HCT116 (cell line): ENCODE results near the gene OR2AG2. TPM values are rescaled to one million over a fixed set of nuclear protein-coding genes. Genes with fewer than 3 reads are reported as not detected.

Source experiments
- ATAC-seq: fragments of 200-7000 bp; cut with Tn5 transposase; 2 replicates; pipeline ENCODE4 v1.9.1; 2020; ENCODE audit warnings: mild to moderate bottlenecking, moderate library complexity
- BruUV-seq: library from RNA; stranded (reverse); fragments of 400-500 nt; replicated peaks from 2 replicates; lab custom pipeline; 2021; lab: Mats Ljungman, UMichigan
- CTCF ChIA-PET: fragments of 300-600 bp; sonication (Branson Sonifier 250); formaldehyde crosslinking; loops from one replicate; lab custom pipeline; 2021; ENCODE audit warnings: antibody characterized with exemption; lab: Charles Lee
- POLR2A ChIA-PET: fragments of 300-600, 350-600 bp; sonication (Branson Sonifier 250); formaldehyde crosslinking; loops from one replicate; lab custom pipeline; 2021; ENCODE audit warnings: antibody characterized with exemption; lab: Charles Lee
- RAD21 ChIA-PET, 2 experiments: fragments of 300-600 bp; sonication (Branson Sonifier 250); formaldehyde crosslinking; loops; one replicate each; lab custom pipeline; 2023; ENCODE audit warnings: low total read pairs in 2 of 2; ENCODE audit not compliant: uncharacterized antibody in 2 of 2, unreplicated experiment in 2 of 2, low non-redundant PET in 1 of 2; lab: Charles Lee
- DNase-seq: peaks from one replicate; pipeline ENCODE4 v3.0.0-alpha.2; 2010; ENCODE audit warnings: low read depth, low spot score
- H2AFZ ChIP-seq: fragments of 200-600 bp; shearing (Covaris generic), sonication (generic); 2 replicates; pipeline ENCODE4 v1.6.1; 2017; ENCODE audit warnings: low read depth, mixed run types, mixed read lengths, antibody characterized with exemption, low read length; ENCODE audit not compliant: poor library complexity, severe bottlenecking
- H3K27ac ChIP-seq: 2 replicates; pipeline ENCODE4 v1.5.1; 2012; ENCODE audit warnings: low read depth, low read length
- H3K27me3 ChIP-seq: fragments of 200-600 bp; sonication (generic); 2 replicates; pipeline ENCODE4 v1.6.1; 2016; ENCODE audit warnings: mixed run types, low read length, mixed read lengths; ENCODE audit not compliant: insufficient read depth
- H3K36me3 ChIP-seq, 2 experiments: fragments of 200-500 bp in 1 of 2; fragments of 200-600 bp in 1 of 2; sonication (Bioruptor generic) in 1 of 2; sonication (generic) in 1 of 2; 2 replicates each; pipeline versions ENCODE4 v1.5.1 to v1.6.1; 2014 to 2016; ENCODE audit warnings: low read length in 2 of 2, inconsistent platforms in 1 of 2, mixed read lengths in 1 of 2, mixed run types in 1 of 2; ENCODE audit not compliant: insufficient read depth in 2 of 2, control insufficient read depth in 1 of 2
- H3K4me1 ChIP-seq, 2 experiments: fragments of 200-600 bp in 1 of 2; sonication (generic) in 1 of 2; 2 replicates each; pipeline versions ENCODE4 v1.5.1 to v1.6.1; 2012 to 2017; ENCODE audit warnings: low read length in 2 of 2, inconsistent platforms in 1 of 2, mild to moderate bottlenecking in 1 of 2, mixed read lengths in 1 of 2, mixed run types in 1 of 2, moderate library complexity in 1 of 2; ENCODE audit not compliant: insufficient read depth in 2 of 2, control insufficient read depth in 1 of 2
- H3K4me2 ChIP-seq: fragments of 200-600 bp; sonication (generic); 2 replicates; pipeline ENCODE4 v1.6.1; 2017; ENCODE audit warnings: mixed run types, low read length, mixed read lengths
- H3K4me3 ChIP-seq, 2 experiments: fragments of 200-600 bp in 1 of 2; sonication (generic) in 1 of 2; replicated peaks in 1 of 2; 2 replicates each; pipeline ENCODE4 v1.5.1; 2011 to 2016; ENCODE audit warnings: low read length in 2 of 2, control low read depth in 1 of 2, low read depth in 1 of 2, mild to moderate bottlenecking in 1 of 2, mixed read lengths in 1 of 2, mixed run types in 1 of 2
- H3K79me2 ChIP-seq: fragments of 200-600 bp; sonication (generic); 2 replicates; pipeline ENCODE4 v1.6.1; 2017; ENCODE audit warnings: mild to moderate bottlenecking, mixed run types, low read length, moderate library complexity, mixed read lengths; ENCODE audit not compliant: insufficient read depth
- H3K9ac ChIP-seq: fragments of 200-600 bp; sonication (generic); 2 replicates; pipeline ENCODE4 v1.6.1; 2016; ENCODE audit warnings: low read length, mixed read lengths
- H3K9me2 ChIP-seq: fragments of 200-600 bp; sonication (generic), shearing (Covaris generic); 2 replicates; pipeline ENCODE4 v1.6.1; 2017; ENCODE audit warnings: mixed run types, mild to moderate bottlenecking, moderate library complexity; ENCODE audit not compliant: insufficient read depth
- H3K9me3 ChIP-seq, 2 experiments: fragments of 200-500 bp in 1 of 2; fragments of 200-600 bp in 1 of 2; sonication (Bioruptor generic) in 1 of 2; sonication (generic) in 1 of 2; 2 replicates each; pipeline ENCODE4 v1.6.1; 2014 to 2017; ENCODE audit warnings: low read length in 2 of 2, mixed read lengths in 2 of 2, inconsistent platforms in 1 of 2, low read depth in 1 of 2, mild to moderate bottlenecking in 1 of 2, mixed run types in 1 of 2, moderate library complexity in 1 of 2; ENCODE audit not compliant: control insufficient read depth in 1 of 2, insufficient read depth in 1 of 2
- H4K20me1 ChIP-seq: fragments of 200-600 bp; sonication (generic), shearing (Covaris generic); 2 replicates; pipeline ENCODE4 v1.6.1; 2017; ENCODE audit warnings: mixed run types, mild to moderate bottlenecking, moderate library complexity; ENCODE audit not compliant: insufficient read depth
- ATF3 ChIP-seq: IDR thresholded peaks from 2 replicates; pipeline ENCODE4 v1.6.1; 2012
- CBX3 ChIP-seq: IDR thresholded peaks from 2 replicates; pipeline ENCODE4 v1.6.1; 2012; ENCODE audit warnings: low read depth
- CTCF ChIP-seq, 3 experiments: fragments of 200-600 bp in 1 of 3; sonication (generic) in 1 of 3; IDR thresholded peaks in 2 of 3; conservative IDR thresholded peaks in 1 of 3; 2 replicates each; pipeline ENCODE4 v1.5.1; 2012 to 2017; ENCODE audit warnings: low read depth in 2 of 3, low read length in 2 of 3, antibody characterized with exemption in 1 of 3, borderline replicate concordance in 1 of 3, control low read depth in 1 of 3, mild to moderate bottlenecking in 1 of 3, mixed read lengths in 1 of 3, mixed run types in 1 of 3, moderate library complexity in 1 of 3; ENCODE audit not compliant: insufficient read depth in 1 of 3
- EGR1 ChIP-seq: IDR thresholded peaks from 2 replicates; pipeline ENCODE4 v1.6.1; 2012; ENCODE audit warnings: low read depth
- EZH2 ChIP-seq: fragments of 200-600 bp; sonication (generic); IDR thresholded peaks from 2 replicates; pipeline ENCODE4 v1.6.1; 2017; ENCODE audit warnings: antibody characterized with exemption, mixed run types
- FOSL1 ChIP-seq: IDR thresholded peaks from 2 replicates; pipeline ENCODE4 v1.6.1; 2012; ENCODE audit warnings: low read depth
- JUND ChIP-seq: IDR thresholded peaks from 2 replicates; pipeline ENCODE4 v1.6.1; 2012
- RAD21 ChIP-seq: IDR thresholded peaks from 2 replicates; pipeline ENCODE4 v1.6.1; 2012; ENCODE audit warnings: low read depth, mild to moderate bottlenecking
- REST ChIP-seq: IDR thresholded peaks from 2 replicates; pipeline ENCODE4 v1.6.1; 2012; ENCODE audit warnings: low read depth
- SIN3A ChIP-seq: IDR thresholded peaks from 2 replicates; pipeline ENCODE4 v1.6.1; 2012; ENCODE audit warnings: low read depth
- SP1 ChIP-seq: IDR thresholded peaks from 2 replicates; pipeline ENCODE4 v1.6.1; 2012; ENCODE audit warnings: low read depth
- TCF7L2 ChIP-seq: IDR thresholded peaks from 2 replicates; pipeline ENCODE4 v1.7.0; 2011; ENCODE audit warnings: borderline replicate concordance, inconsistent platforms; ENCODE audit not compliant: insufficient read depth, insufficient read length; ENCODE audit errors: extremely low read depth
- YY1 ChIP-seq: IDR thresholded peaks from 2 replicates; pipeline ENCODE4 v1.6.1; 2011; ENCODE audit warnings: low read length, low read depth, moderate library complexity, mild to moderate bottlenecking; ENCODE audit not compliant: insufficient replicate concordance; ENCODE audit errors: extremely low read depth
- ZFX ChIP-seq: fragments of 450-650 bp; IDR thresholded peaks from 2 replicates; pipeline ENCODE4 v1.6.1; 2017
- ZNF274 ChIP-seq: fragments of 200-500 bp; sonication (Bioruptor generic); IDR thresholded peaks from 2 replicates; pipeline ENCODE4 v1.6.1; 2014; ENCODE audit warnings: mild to moderate bottlenecking, low read depth, low read length, inconsistent platforms
- intact Hi-C: fragments of 100-400 bp; cut with micrococcal nuclease; formaldehyde crosslinking; loops from 2 replicates; pipeline ENCODE4 v1.10.0; 2022
- total RNA-seq: library from RNA; stranded (reverse); gene quantifications from one replicate; pipeline ENCODE4 v1.2.1, GENCODE V29; 2021; ENCODE audit not compliant: unreplicated experiment
- TF ChIP-seq, protein P1 (sequence below): IDR thresholded peaks from 2 replicates; pipeline ENCODE4 v1.6.1; 2011; ENCODE audit warnings: mild to moderate bottlenecking, low read length, moderate library complexity; ENCODE audit not compliant: insufficient replicate concordance; ENCODE audit errors: extremely low read depth
- TF ChIP-seq, protein P2 (sequence below): IDR thresholded peaks from 2 replicates; pipeline ENCODE4 v1.6.1; 2012

OR2AG2 gene
- total RNA-seq, 1 experiment from 2014 or later = 0.07 TPM

- H3K4me3 ChIP-seq = no peak overlapping the region
- H3K9ac ChIP-seq = no peak overlapping the region
- H3K27ac ChIP-seq = no peak overlapping the region
- H3K36me3 ChIP-seq = no peaks in the 10 kb centered on the region
- ChIA-PET CTCF (interaction anchor here (1.6 kb wide), 1 partner anchor 9 kb away, joined by 8 read pairs; no protein-coding TSS in a partner anchor), RAD21 (no interaction called here), POLR2A (no interaction called here)
- H3K27me3 ChIP-seq = peaks cover 86% of the 10 kb centered on the region
- DNase-seq = no peak
- no peaks in the 10 kb centered on the region for H3K9me3 ChIP-seq
- no peak overlapping the region for H3K4me2 ChIP-seq
- no peaks in the 10 kb centered on the region for H4K20me1 ChIP-seq
- TF ChIP-seq ZNF274 (no peak), EGR1 (no peak), YY1 (no peak), SP1 (no peak), CBX3 (no peak), REST (no peak), SIN3A (no peak), EZH2 (no peak), ZFX (no peak), CTCF (IDR thresholded peaks at IDR 0.05 in 2 of 3, conservative IDR thresholded peaks at IDR 0.05 in 1 of 3; ENCODE audit: borderline replicate concordance in 1 of 3, insufficient read depth in 1 of 3, low read depth in 2 of 3, low read length in 2 of 3) (no peak), TCF7L2 (no peak), JUND (no peak), RAD21 (no peak), ATF3 (no peak), FOSL1 (no peak)
- TF ChIP-seq, protein P1, sequence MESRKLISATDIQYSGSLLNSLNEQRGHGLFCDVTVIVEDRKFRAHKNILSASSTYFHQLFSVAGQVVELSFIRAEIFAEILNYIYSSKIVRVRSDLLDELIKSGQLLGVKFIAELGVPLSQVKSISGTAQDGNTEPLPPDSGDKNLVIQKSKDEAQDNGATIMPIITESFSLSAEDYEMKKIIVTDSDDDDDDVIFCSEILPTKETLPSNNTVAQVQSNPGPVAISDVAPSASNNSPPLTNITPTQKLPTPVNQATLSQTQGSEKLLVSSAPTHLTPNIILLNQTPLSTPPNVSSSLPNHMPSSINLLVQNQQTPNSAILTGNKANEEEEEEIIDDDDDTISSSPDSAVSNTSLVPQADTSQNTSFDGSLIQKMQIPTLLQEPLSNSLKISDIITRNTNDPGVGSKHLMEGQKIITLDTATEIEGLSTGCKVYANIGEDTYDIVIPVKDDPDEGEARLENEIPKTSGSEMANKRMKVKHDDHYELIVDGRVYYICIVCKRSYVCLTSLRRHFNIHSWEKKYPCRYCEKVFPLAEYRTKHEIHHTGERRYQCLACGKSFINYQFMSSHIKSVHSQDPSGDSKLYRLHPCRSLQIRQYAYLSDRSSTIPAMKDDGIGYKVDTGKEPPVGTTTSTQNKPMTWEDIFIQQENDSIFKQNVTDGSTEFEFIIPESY = no peak
- TF ChIP-seq, protein P2, sequence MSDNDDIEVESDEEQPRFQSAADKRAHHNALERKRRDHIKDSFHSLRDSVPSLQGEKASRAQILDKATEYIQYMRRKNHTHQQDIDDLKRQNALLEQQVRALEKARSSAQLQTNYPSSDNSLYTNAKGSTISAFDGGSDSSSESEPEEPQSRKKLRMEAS = no peak
- H3K79me2 ChIP-seq = no peaks in the 10 kb centered on the region
- H3K9me2 ChIP-seq = no peaks in the 10 kb centered on the region
- H3K4me1 ChIP-seq = no peaks in the 10 kb centered on the region
- intact Hi-C loops = no loop called here
- no peak for ATAC-seq
- H2AFZ ChIP-seq = no peak overlapping the region
- no TSS peak for BruUV-seq
These were observed 25.1 kb downstream of the OR2AG2 start for GRCh38 chr11:6746626-6747025.
